ENCODE data around the gene TMEM232. TPM values are rescaled to one million over a fixed set of nuclear protein-coding genes. Genes with fewer than 3 reads are reported as not detected.

TMEM232 gene
- polyA plus RNA-seq, 1 donor (not counting 4 experiments of a cell fraction or from before 2014, with no cell fraction given) = 1.00 TPM

DNA sequence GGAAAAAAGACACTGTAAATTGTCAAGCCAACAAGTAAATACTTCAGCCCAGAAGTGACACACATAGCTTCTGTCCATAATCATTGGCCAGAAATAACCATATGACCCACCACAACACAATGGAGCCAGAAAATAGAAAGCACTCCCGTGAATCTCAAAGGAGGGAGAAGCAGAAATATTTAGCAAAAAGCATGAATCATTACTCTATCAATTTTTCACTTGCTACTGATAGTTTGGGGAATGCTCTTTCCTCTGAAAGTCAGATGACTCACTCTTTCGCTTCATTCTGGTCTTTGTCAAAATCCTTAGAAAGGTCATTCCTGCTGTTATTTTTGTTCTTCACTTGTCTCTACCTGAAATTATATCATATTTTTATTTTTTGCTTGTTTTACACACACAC lies 312.6 kb downstream of the TMEM232 start:
- no peak overlapping the region for H3K9ac ChIP-seq (ENCODE audit: control insufficient read depth, extremely low read depth, insufficient read depth, low read length)
- H3K4me1 ChIP-seq (ENCODE audit: control insufficient read depth, extremely low read depth, insufficient read depth, low read length) = no peaks in the 10 kb centered on the region
- TF ChIP-seq, protein P1, sequence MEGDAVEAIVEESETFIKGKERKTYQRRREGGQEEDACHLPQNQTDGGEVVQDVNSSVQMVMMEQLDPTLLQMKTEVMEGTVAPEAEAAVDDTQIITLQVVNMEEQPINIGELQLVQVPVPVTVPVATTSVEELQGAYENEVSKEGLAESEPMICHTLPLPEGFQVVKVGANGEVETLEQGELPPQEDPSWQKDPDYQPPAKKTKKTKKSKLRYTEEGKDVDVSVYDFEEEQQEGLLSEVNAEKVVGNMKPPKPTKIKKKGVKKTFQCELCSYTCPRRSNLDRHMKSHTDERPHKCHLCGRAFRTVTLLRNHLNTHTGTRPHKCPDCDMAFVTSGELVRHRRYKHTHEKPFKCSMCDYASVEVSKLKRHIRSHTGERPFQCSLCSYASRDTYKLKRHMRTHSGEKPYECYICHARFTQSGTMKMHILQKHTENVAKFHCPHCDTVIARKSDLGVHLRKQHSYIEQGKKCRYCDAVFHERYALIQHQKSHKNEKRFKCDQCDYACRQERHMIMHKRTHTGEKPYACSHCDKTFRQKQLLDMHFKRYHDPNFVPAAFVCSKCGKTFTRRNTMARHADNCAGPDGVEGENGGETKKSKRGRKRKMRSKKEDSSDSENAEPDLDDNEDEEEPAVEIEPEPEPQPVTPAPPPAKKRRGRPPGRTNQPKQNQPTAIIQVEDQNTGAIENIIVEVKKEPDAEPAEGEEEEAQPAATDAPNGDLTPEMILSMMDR (optimal IDR thresholded peaks at IDR 0.05 in 1 of 3, IDR thresholded peaks at IDR 0.05 in 1 of 3, conservative IDR thresholded peaks at IDR 0.05 in 1 of 3; ENCODE audit: extremely low read depth in 1 of 3, insufficient read depth in 2 of 3, low read length in 3 of 3) = no peak
- TF ChIP-seq EZH2 (IDR thresholded peaks at IDR 0.05; ENCODE audit: low read length) = no peak
- no peak overlapping the region for H2AFZ ChIP-seq (ENCODE audit: control insufficient read depth, low read length)
- DNase-seq (ENCODE audit: low read depth, low spot score) (no peak), FAIRE-seq (no peak)
- no peaks in the 10 kb centered on the region for H4K20me1 ChIP-seq (ENCODE audit: control insufficient read depth, extremely low read depth, insufficient read depth, low read length)
- H3K27me3 ChIP-seq (ENCODE audit: control insufficient read depth, extremely low read depth, insufficient read depth, low read length) = no peaks in the 10 kb centered on the region
- H3K27ac ChIP-seq (ENCODE audit: control insufficient read depth, insufficient read depth, low read length) = no peak overlapping the region
- no peaks in the 10 kb centered on the region for H3K36me3 ChIP-seq (ENCODE audit: control insufficient read depth in 2 of 2, extremely low read depth in 1 of 2, insufficient read depth in 2 of 2, low read length in 2 of 2)
- H3K9me1 ChIP-seq (ENCODE audit: control insufficient read depth, extremely low read depth, insufficient read depth, low read length) = no peaks in the 10 kb centered on the region
- H3K9me3 ChIP-seq (ENCODE audit: control insufficient read depth, low read depth, low read length) = no peaks in the 10 kb centered on the region
- H3K79me2 ChIP-seq (ENCODE audit: control insufficient read depth, insufficient read depth, low read length) = no peaks in the 10 kb centered on the region
- no peak overlapping the region for H3K4me2 ChIP-seq (ENCODE audit: control insufficient read depth, extremely low read depth, insufficient read depth, low read depth, low read length)
- no peak overlapping the region for H3K4me3 ChIP-seq (ENCODE audit: control insufficient read depth in 2 of 3, extremely low read depth in 1 of 3, insufficient read depth in 2 of 3, low read depth in 1 of 3, low read length in 3 of 3)
- dilution Hi-C loops (cut with MboI; ENCODE audit: extremely low pct_ligation_motif_present, low sequenced_read_pairs) = no loop called here

DNA sequence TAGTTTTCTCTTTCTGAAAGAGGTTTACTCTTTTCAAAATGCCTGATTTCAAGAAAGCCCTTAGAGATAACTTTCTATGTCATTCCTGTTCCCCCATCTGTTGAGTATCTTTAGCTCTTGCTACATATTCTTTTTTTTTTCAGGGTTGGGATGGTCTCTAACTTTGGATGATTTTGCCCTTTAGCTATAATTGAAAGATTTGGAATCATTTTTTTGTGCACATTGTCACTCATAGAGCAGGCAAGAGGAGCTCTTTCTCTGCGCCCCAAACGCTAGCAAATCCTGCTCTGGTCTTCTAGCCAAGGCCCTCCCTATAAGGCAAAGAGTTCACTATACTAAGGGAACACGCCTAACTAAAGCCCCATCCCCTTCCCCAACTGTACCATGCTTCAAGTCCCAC lies 316.9 kb downstream of the TMEM232 start:
- H3K27me3 ChIP-seq (ENCODE audit: control insufficient read depth, extremely low read depth, insufficient read depth, low read length) = no peaks in the 10 kb centered on the region
- H3K4me1 ChIP-seq (ENCODE audit: control insufficient read depth, extremely low read depth, insufficient read depth, low read length) = no peaks in the 10 kb centered on the region
- H3K9me3 ChIP-seq (ENCODE audit: control insufficient read depth, low read depth, low read length) = no peaks in the 10 kb centered on the region
- H3K4me2 ChIP-seq (ENCODE audit: control insufficient read depth, extremely low read depth, insufficient read depth, low read depth, low read length) = no peak overlapping the region
- dilution Hi-C loops (cut with MboI; ENCODE audit: extremely low pct_ligation_motif_present, low sequenced_read_pairs) = no loop called here
- FAIRE-seq (no peak), DNase-seq (ENCODE audit: low read depth, low spot score) (no peak)
- H3K9ac ChIP-seq (ENCODE audit: control insufficient read depth, extremely low read depth, insufficient read depth, low read length) = no peak overlapping the region
- no peaks in the 10 kb centered on the region for H3K79me2 ChIP-seq (ENCODE audit: control insufficient read depth, insufficient read depth, low read length)
- no peaks in the 10 kb centered on the region for H3K36me3 ChIP-seq (ENCODE audit: control insufficient read depth in 2 of 2, extremely low read depth in 1 of 2, insufficient read depth in 2 of 2, low read length in 2 of 2)
- no peak for TF ChIP-seq EZH2 (IDR thresholded peaks at IDR 0.05; ENCODE audit: low read length)
- TF ChIP-seq, protein P1 (optimal IDR thresholded peaks at IDR 0.05 in 1 of 3, IDR thresholded peaks at IDR 0.05 in 1 of 3, conservative IDR thresholded peaks at IDR 0.05 in 1 of 3; ENCODE audit: extremely low read depth in 1 of 3, insufficient read depth in 2 of 3, low read length in 3 of 3) = no peak
- no peaks in the 10 kb centered on the region for H4K20me1 ChIP-seq (ENCODE audit: control insufficient read depth, extremely low read depth, insufficient read depth, low read length)
- H3K9me1 ChIP-seq (ENCODE audit: control insufficient read depth, extremely low read depth, insufficient read depth, low read length) = no peaks in the 10 kb centered on the region
- no peak overlapping the region for H2AFZ ChIP-seq (ENCODE audit: control insufficient read depth, low read length)
- no peak overlapping the region for H3K4me3 ChIP-seq (ENCODE audit: control insufficient read depth in 2 of 3, extremely low read depth in 1 of 3, insufficient read depth in 2 of 3, low read depth in 1 of 3, low read length in 3 of 3)
- H3K27ac ChIP-seq (ENCODE audit: control insufficient read depth, insufficient read depth, low read length) = no peak overlapping the region

All from keratinocyte (primary cell).